NCI-H1417 treated with DMSO at 0.1 percent for 48 hours (cell line): ENCODE results near the gene DYNC1H1.

Experiments used
- DNase-seq: peaks from one replicate; lab custom pipeline; 2025; lab: John Stamatoyannopoulos, UW

The DYNC1H1 gene

DNA sequence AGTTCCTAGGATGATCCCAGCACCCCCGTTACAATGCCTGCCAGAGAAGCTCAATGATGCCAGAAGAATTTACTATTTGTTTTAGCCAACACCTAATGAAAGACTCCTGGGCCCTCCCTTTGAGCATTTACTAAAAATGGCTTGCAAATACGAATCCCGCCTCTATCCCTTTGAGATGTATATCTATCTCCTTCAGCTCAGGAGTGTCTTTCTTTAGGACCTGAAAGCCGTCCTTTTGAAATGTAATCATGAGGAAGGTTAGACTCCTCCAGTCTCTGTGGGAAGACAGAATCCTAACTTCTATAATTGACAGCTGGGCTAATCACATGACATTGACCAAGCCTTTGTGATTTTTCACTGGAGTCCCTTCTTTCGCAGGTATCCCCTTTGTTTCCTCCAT, 19.2 kb upstream of the DYNC1H1 start:
- no peak for DNase-seq

DNA sequence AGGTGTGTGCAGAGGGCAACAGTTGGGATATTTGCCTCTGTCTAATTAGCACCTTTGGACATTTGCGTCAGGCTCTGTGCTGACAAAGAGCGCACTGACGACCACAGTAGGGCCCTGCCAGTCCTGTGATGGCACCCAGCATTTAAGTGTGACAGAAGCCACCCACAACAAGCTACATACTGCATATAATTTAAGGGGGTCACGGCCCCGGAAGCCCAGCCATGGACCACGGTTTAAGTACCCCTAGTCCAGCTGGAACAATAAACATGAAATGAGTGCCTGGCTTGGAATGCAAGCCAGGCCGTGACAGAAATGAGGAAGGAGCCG, 16.8 kb upstream of the DYNC1H1 start:
- no peak for DNase-seq

- DNase-seq, result peak; percentile 97
Measured at GRCh38 chr14:101947904-101948665, 16.3 kb upstream of the DYNC1H1 start.

GRCh38 chr14:101948666-101949216, 15.6 kb upstream of the DYNC1H1 start:
- no peak for DNase-seq

DNA sequence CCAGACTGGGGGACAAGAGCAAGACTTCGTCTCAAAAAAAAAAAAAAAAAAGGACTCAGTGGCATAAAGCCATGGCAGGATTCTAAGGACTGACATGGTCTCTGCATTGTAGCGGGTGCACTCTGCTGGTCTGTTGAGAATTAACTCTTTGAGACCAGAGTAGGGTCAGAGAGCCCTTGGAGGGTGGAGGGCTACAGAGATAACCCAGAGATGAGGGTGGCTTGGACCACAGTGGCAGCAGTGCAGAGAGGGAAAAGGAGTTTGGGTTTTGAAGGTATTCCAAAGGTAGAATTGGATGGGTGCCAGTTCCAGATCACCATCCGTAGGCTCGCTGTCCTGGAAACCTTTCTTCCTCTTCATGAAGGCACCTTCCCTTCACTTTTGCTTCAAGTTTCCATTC, 14.3 kb upstream of the DYNC1H1 start:
- DNase-seq, result no peak

DNA sequence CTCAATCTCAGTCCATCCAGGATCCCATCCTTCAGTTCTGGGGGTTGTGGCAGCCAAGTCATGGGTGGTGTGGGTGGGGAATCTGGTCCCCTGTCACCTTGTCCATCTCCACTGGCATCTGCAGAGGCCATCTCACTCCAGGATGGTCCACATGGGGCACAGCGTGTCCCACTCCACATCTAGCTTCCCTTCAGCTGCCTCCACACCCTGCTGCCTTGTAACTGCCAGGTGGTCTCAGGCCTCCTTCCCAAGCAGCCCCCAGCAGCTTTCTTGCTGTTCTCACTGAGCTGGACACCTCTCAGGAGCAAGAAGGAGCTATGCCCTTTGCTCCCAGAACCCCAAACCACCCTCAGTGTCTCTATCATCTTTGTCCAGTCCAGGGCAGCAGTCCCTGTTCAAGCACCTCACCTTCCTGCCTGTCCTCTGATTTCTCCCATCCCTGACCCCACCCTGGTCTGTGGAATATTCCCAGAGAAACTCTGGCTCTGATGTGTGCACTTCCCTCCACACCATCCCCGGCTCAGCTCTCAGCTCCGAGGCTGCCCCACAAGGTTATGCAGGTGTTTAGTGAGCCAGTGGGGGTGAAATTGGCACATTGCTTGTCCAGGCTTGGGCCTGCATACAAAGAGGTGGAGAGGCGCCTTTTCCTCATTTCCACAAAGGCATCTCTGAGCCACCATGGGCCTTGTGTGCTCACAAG, 13.7 kb upstream of the DYNC1H1 start:
- DNase-seq, result no peak

- DNase-seq, result no peak
Measured at GRCh38 chr14:101953151-101953550, 11.2 kb upstream of the DYNC1H1 start.

DNA sequence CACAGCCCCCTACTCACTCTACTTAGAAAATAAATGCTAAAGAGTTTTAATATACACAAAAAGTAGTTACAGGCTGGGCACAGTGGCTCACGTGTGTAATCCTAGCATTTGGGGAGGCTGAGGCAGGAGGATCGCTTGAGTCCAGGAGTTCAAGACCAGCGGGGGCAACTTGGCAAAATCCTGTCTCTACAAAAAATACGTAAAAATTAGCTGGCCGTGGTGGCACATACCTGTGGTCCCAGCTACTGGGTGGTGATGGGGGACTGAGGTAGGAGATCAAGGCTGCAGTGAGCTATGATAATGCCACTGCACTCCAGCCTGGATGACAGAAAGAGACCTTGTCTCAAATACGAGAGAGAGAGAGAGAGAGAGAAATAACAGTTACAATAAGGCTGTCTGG, 9.9 kb upstream of the DYNC1H1 start:
- DNase-seq, result no peak

DNA sequence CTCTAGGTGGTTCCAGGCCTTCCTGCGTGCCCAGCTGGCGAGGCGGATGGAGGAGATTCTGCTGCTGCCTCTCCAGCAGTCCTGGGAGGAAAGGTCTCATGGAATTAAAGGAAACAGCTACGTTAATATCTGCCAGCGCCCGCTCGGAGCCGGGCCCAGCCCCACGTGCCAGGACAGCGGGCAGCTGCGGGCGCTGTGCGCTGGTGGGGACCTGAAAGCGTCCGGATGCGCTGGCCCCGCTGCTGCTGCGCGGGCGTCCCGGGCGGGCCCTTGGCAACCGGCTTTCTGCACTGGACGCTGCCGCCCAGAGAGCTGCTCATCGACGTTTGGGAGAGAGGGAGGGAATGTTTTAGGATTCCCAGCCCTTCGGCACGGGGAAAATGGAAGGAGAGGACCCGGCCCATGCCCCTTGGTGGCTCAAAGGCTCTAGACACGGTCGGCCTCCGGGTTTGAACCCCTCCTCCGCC, 8.6 kb upstream of the DYNC1H1 start:
- DNase-seq, result no peak

GRCh38 chr14:101956179-101956885, 8.0 kb upstream of the DYNC1H1 start:
- no peak for DNase-seq

- DNase-seq, result no peak
Measured at GRCh38 chr14:101957406-101958234, 6.8 kb upstream of the DYNC1H1 start.

- no peak for DNase-seq
Measured at GRCh38 chr14:101958418-101959180, 5.8 kb upstream of the DYNC1H1 start.

DNA sequence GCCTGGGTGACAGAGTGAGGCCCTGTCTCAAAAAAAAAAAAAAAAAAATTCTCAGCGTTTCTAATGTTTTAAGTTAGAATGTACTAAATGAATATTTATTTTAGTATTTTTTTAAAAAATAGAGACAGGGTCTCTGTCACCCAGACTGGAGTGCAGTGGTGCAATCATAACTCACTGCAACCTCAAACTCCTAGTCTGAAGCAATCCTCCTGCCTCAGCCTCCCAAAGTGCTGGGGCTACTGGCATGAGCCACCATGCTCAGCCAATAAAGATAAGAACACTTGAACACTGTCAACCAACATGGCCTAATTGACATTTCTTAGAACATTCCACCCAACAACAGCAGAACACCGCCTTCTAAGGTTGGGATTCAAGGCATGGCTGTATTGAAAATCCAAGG, 5.1 kb upstream of the DYNC1H1 start:
- DNase-seq, result no peak

DNA sequence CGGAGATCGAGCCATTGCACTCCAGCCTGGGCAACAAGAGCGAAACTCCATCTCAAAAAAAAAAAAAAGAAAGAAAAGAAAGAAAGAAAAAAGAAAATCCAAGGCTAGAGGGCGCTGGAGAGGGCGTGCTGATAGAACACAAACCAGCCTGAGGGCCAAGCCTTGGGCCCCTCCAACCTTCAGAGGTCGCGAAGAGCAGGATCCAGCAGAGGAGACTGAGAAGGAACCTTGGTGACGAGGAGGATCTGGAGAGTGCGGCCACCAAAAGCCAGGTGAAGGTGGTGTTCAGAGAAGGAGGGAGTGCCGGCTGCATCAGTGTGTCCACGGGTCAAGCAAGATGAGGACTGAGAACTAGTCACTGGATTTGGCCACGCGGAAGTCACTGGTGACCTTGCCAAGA, 4.1 kb upstream of the DYNC1H1 start:
- DNase-seq, result no peak

GRCh38 chr14:101961011-101961721, 3.2 kb upstream of the DYNC1H1 start:
- peak; percentile 65 for DNase-seq

GRCh38 chr14:101961746-101962502, 2.4 kb upstream of the DYNC1H1 start:
- no peak for DNase-seq

GRCh38 chr14:101962503-101962874, 1.9 kb upstream of the DYNC1H1 start:
- DNase-seq, result peak; percentile 50

- no peak for DNase-seq
Measured at GRCh38 chr14:101963052-101963451, 1.3 kb upstream of the DYNC1H1 start.

GRCh38 chr14:101963656-101964296, 597 bp upstream of the DYNC1H1 start:
- no peak for DNase-seq
